Melanocyte of skin (primary cell): ENCODE measurements around the gene A2M. TPM values are rescaled to one million over a fixed set of nuclear protein-coding genes. Genes with fewer than 3 reads are reported as not detected.

Source experiments
- total RNA-seq, 2 donors: library from RNA; depleted of rRNA; stranded (reverse); fragments of >200 nt; gene quantifications; 2 replicates each; pipeline ENCODE4 v1.2.3, GENCODE V29; 2012

Gene A2M
- total RNA-seq, result 10 to 100 TPM in 1 of 2 donors, 1 to 10 TPM in 1; 7.6 to 29.6 TPM

GRCh38 chr12:9115731-9116559, at the start of gene A2M:
Gene A2M (minus strand): TSS chr12:9115919. CDS start chr12:9115849, 70 bp downstream.

Other genes starting within 250 kb of the A2M start
- gene PHC1, start 201.4 kb downstream of the A2M start, total RNA-seq, result 10 to 100 TPM; 16.5 to 28.0 TPM
- gene M6PR, start 166.3 kb downstream of the A2M start, total RNA-seq, result 100 to 1,000 TPM; 348 to 651 TPM
- gene KLRG1, start 126.4 kb downstream of the A2M start, total RNA-seq, result 1 to 10 TPM; 1.7 to 3.0 TPM
- gene PZP, start 92.5 kb upstream of the A2M start, total RNA-seq, result not detected